NB4 (cell line): ENCODE results near the gene RSPH1.

ENCODE experiments used
- CTCF ChIP-seq: IDR thresholded peaks from one replicate; pipeline ENCODE4 v1.5.1; 2012; ENCODE audit warnings: low read depth, low read length
- MAX ChIP-seq: IDR thresholded peaks from 2 replicates; pipeline ENCODE4 v1.6.1; 2011; ENCODE audit warnings: low read depth, low read length

- TF ChIP-seq CTCF = no peak
- TF ChIP-seq MAX = no peak
These were observed 39.6 kb downstream of the RSPH1 start for GRCh38 chr21:42456457-42456856.
